Measurements from ENCODE around the gene ZBTB2. TPM values are rescaled to one million over a fixed set of nuclear protein-coding genes. Genes with fewer than 3 reads are reported as not detected.

Gene ZBTB2
- polyA plus RNA-seq, 3 donors, result 7.2 to 14.0 (median 9.6) TPM

GRCh38 chr6:151321438-151321837 is 69.9 kb downstream of the ZBTB2 start:
- TF ChIP-seq, protein P1, sequence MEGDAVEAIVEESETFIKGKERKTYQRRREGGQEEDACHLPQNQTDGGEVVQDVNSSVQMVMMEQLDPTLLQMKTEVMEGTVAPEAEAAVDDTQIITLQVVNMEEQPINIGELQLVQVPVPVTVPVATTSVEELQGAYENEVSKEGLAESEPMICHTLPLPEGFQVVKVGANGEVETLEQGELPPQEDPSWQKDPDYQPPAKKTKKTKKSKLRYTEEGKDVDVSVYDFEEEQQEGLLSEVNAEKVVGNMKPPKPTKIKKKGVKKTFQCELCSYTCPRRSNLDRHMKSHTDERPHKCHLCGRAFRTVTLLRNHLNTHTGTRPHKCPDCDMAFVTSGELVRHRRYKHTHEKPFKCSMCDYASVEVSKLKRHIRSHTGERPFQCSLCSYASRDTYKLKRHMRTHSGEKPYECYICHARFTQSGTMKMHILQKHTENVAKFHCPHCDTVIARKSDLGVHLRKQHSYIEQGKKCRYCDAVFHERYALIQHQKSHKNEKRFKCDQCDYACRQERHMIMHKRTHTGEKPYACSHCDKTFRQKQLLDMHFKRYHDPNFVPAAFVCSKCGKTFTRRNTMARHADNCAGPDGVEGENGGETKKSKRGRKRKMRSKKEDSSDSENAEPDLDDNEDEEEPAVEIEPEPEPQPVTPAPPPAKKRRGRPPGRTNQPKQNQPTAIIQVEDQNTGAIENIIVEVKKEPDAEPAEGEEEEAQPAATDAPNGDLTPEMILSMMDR (IDR thresholded peaks at IDR 0.05), result no peak
- Histone ChIP-seq H3K27ac (ENCODE audit: low read depth in 1 of 2, low read length in 2 of 2) (no peak overlapping the region), H2AFZ (ENCODE audit: insufficient read depth, low read depth, low read length, poor library complexity, severe bottlenecking) (no peak overlapping the region), H3K36me3 (replicated peaks in 1 of 2; ENCODE audit: control insufficient read depth in 1 of 2, insufficient read depth in 2 of 2, low read length in 2 of 2) (no peaks in the 10 kb centered on the region), H4K20me1 (ENCODE audit: insufficient read depth, low read length) (no peaks in the 10 kb centered on the region), H3K4me1 (ENCODE audit: control insufficient read depth in 1 of 2, insufficient read depth in 2 of 2, low read length in 2 of 2) (peaks cover 11 to 12% of the 10 kb centered on the region in 2 donors), H3K79me2 (ENCODE audit: insufficient read depth, low read length) (no peaks in the 10 kb centered on the region), H3K4me2 (replicated peaks; ENCODE audit: extremely low read depth, low read length, poor library complexity, severe bottlenecking) (no peak overlapping the region), H3K4me3 (replicated peaks in 1 of 3; ENCODE audit: low read depth in 2 of 3, low read length in 3 of 3) (no peak overlapping the region), H3K9ac (ENCODE audit: insufficient read depth, low read length, poor library complexity, severe bottlenecking) (no peak overlapping the region), H3K9me3 (replicated peaks in 1 of 2; ENCODE audit: control insufficient read depth in 1 of 2, insufficient read depth in 1 of 2, low read length in 2 of 2) (peaks cover 6 to 13% of the 10 kb centered on the region in 2 donors), H3K27me3 (ENCODE audit: control insufficient read depth in 2 of 2, insufficient read depth in 2 of 2, low read length in 2 of 2) (peaks cover 21 to 22% of the 10 kb centered on the region in 2 donors)
- no peaks in the 10 kb centered on the region for H3K36me3 Mint-ChIP-seq
- no peak for DNase-seq
- intact Hi-C loops (cut with micrococcal nuclease), result loop anchor here in 1 of 2 donors (5.0 kb wide), 1 partner anchor 304 kb away; no protein-coding TSS in a partner anchor
- H3K27ac Mint-ChIP-seq, result no peak overlapping the region
- H3K27me3 Mint-ChIP-seq (ENCODE audit: low read depth in 3 of 3), result peaks cover 30 to 37% (median 32%) of the 10 kb centered on the region in 3 donors
- peaks cover 1 to 20% (median 12%) of the 10 kb centered on the region in 7 donors for H3K9me3 Mint-ChIP-seq
- H3K4me1 Mint-ChIP-seq, result peaks cover 17% of the 10 kb centered on the region
- no peak overlapping the region for H3K4me3 Mint-ChIP-seq
- no CpG with 5 or more reads among the region's 1 CpG for WGBS (ENCODE audit: insufficient coverage)

DNA sequence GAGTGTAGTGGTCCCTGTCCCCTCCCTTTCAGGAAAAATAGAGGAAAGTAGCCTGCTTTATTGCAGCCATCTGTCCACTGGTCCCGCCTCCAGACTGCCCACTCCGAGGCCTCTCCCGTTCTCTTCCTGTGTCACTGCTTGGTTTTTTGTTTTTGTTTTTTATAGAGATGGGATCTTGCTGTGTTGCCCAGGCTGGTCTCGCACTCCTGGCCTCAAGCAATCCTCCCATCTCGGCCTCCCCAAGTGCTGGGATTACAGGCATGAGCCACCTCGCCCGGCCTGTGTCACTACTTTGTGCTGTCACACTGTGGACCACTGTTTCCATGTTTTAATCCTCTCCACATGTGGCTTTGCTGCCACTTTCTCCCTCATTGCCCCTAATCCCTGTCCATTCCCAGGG is 71.2 kb downstream of the ZBTB2 start:
- H3K4me3 ChIP-seq (replicated peaks in 1 of 3; ENCODE audit: low read depth in 2 of 3, low read length in 3 of 3), result no peak overlapping the region
- no peak overlapping the region for H3K4me2 ChIP-seq (replicated peaks; ENCODE audit: extremely low read depth, low read length, poor library complexity, severe bottlenecking)
- no peaks in the 10 kb centered on the region for H3K36me3 ChIP-seq (replicated peaks in 1 of 2; ENCODE audit: control insufficient read depth in 1 of 2, insufficient read depth in 2 of 2, low read length in 2 of 2)
- H3K4me3 Mint-ChIP-seq, result no peak overlapping the region
- intact Hi-C loops (cut with micrococcal nuclease), result loop anchor here in 1 of 2 donors (5.0 kb wide), 1 partner anchor 303 kb away; no protein-coding TSS in a partner anchor
- H3K9me3 ChIP-seq (replicated peaks in 1 of 2; ENCODE audit: control insufficient read depth in 1 of 2, insufficient read depth in 1 of 2, low read length in 2 of 2), result peaks cover 16 to 24% of the 10 kb centered on the region in 2 donors
- DNase-seq, result no peak
- H2AFZ ChIP-seq (ENCODE audit: insufficient read depth, low read depth, low read length, poor library complexity, severe bottlenecking), result no peak overlapping the region
- H3K27ac Mint-ChIP-seq, result peak overlapping the region in 1 of 7 donors; percentile 70
- H3K79me2 ChIP-seq (ENCODE audit: insufficient read depth, low read length), result no peaks in the 10 kb centered on the region
- peaks cover 17 to 24% (median 20%) of the 10 kb centered on the region in 3 donors for H3K27me3 Mint-ChIP-seq (ENCODE audit: low read depth in 3 of 3)
- H3K9me3 Mint-ChIP-seq, result peaks cover 8 to 31% (median 23%) of the 10 kb centered on the region in 7 donors
- peaks cover 6% of the 10 kb centered on the region for H3K4me1 Mint-ChIP-seq
- H3K4me1 ChIP-seq (ENCODE audit: control insufficient read depth in 1 of 2, insufficient read depth in 2 of 2, low read length in 2 of 2), result peaks cover 2 to 4% of the 10 kb centered on the region in 2 donors
- TF ChIP-seq, protein P1 (IDR thresholded peaks at IDR 0.05), result no peak
- 95% methylated on average over 6 of the region's 7 CpGs for WGBS (ENCODE audit: insufficient coverage)
- H3K36me3 Mint-ChIP-seq, result no peaks in the 10 kb centered on the region
- no peak overlapping the region for H3K9ac ChIP-seq (ENCODE audit: insufficient read depth, low read length, poor library complexity, severe bottlenecking)
- peaks cover 8 to 9% of the 10 kb centered on the region in 2 donors for H3K27me3 ChIP-seq (ENCODE audit: control insufficient read depth in 2 of 2, insufficient read depth in 2 of 2, low read length in 2 of 2)
- H4K20me1 ChIP-seq (ENCODE audit: insufficient read depth, low read length), result no peaks in the 10 kb centered on the region
- no peak overlapping the region for H3K27ac ChIP-seq (ENCODE audit: low read depth in 1 of 2, low read length in 2 of 2)

All from CD14-positive monocyte (primary cell).